ENCODE measurements around the gene CRIM1.

GRCh38 chr2:36512705-36513104 is 157.1 kb downstream of the CRIM1 start:
- TF ChIP-seq POLR2A (IDR thresholded peaks at IDR 0.05; ENCODE audit: low read length) (no peak), GATA1 (IDR thresholded peaks at IDR 0.05; ENCODE audit: low read depth, low read length) (no peak)

Data from erythroblast (primary cell).